Astrocyte of the spinal cord (primary cell): Measurements from ENCODE around the gene PHACTR3.

Experiments used
- DNase-seq: peaks from one replicate; pipeline ENCODE4 v3.0.0; 2011; ENCODE audit warnings: low read depth, low spot score
- H3K4me3 ChIP-seq: 2 replicates; pipeline ENCODE4 v1.5.1; 2011; ENCODE audit warnings: low read depth, mild to moderate bottlenecking, low read length, moderate library complexity
- CTCF ChIP-seq: IDR thresholded peaks from 2 replicates; pipeline ENCODE4 v1.5.1; 2012; ENCODE audit warnings: low read depth, mild to moderate bottlenecking, low read length, inconsistent platforms
- in situ Hi-C: cut with HindIII; loops from 2 replicates; pipeline ENCODE4 v1.10.0; 2017; ENCODE audit warnings: low sequenced_read_pairs

Gene PHACTR3

GRCh38 chr20:59752101-59752586 is 147.8 kb downstream of the PHACTR3 start:
- in situ Hi-C loops = no loop called here
- DNase-seq = no peak
- no peak for TF ChIP-seq CTCF
- no peak overlapping the region for H3K4me3 ChIP-seq

GRCh38 chr20:59752704-59753460 is 148.5 kb downstream of the PHACTR3 start:
- in situ Hi-C loops = no loop called here
- DNase-seq = no peak
- H3K4me3 ChIP-seq = no peak overlapping the region
- TF ChIP-seq CTCF = no peak

GRCh38 chr20:59753836-59754235 is 149.5 kb downstream of the PHACTR3 start:
- in situ Hi-C loops = no loop called here
- DNase-seq = no peak

GRCh38 chr20:59754551-59754950 is 150.2 kb downstream of the PHACTR3 start:
- DNase-seq = no peak
- in situ Hi-C loops = no loop called here
- TF ChIP-seq CTCF = no peak
- H3K4me3 ChIP-seq = no peak overlapping the region

More at GRCh38 chr20:59753836-59754235, 149.5 kb downstream of the PHACTR3 start:
- TF ChIP-seq CTCF = no peak
- H3K4me3 ChIP-seq = no peak overlapping the region

GRCh38 chr20:59756241-59756640 is 151.9 kb downstream of the PHACTR3 start:
- in situ Hi-C loops = no loop called here
- DNase-seq = no peak
- H3K4me3 ChIP-seq = no peak overlapping the region
- no peak for TF ChIP-seq CTCF

GRCh38 chr20:59764037-59764436 is 159.7 kb downstream of the PHACTR3 start:
- no peak for TF ChIP-seq CTCF
- H3K4me3 ChIP-seq = no peak overlapping the region
- no peak for DNase-seq
- in situ Hi-C loops = no loop called here
